RWPE2 (cell line): Measurements from ENCODE around the gene FHIT.

Experiments used
- ATAC-seq: fragments of 200-7000 bp; cut with Tn5 transposase; 3 replicates; pipeline ENCODE4 v1.9.1; 2021; ENCODE audit warnings: low read depth
- DNase-seq: peaks from one replicate; pipeline ENCODE4 v3.0.0-alpha.2; 2020; ENCODE audit warnings: low spot score
- H3K27ac ChIP-seq: fragments of 450-650 bp; 2 replicates; pipeline ENCODE4 v1.5.1; 2017; ENCODE audit warnings: mild to moderate bottlenecking; ENCODE audit not compliant: poor library complexity, severe bottlenecking
- H3K27me3 ChIP-seq: fragments of 250-450 bp; sonication (Bioruptor Pico); 2 replicates; pipeline ENCODE4 v1.5.1; 2021; ENCODE audit warnings: mild to moderate bottlenecking, moderate library complexity; ENCODE audit not compliant: insufficient read depth, poor library complexity, severe bottlenecking
- H3K36me3 ChIP-seq: fragments of 250-450 bp; sonication (Bioruptor Pico); 2 replicates; pipeline ENCODE4 v1.5.1; 2020; ENCODE audit warnings: low read depth, mild to moderate bottlenecking, moderate library complexity
- H3K4me1 ChIP-seq: fragments of 250-450 bp; sonication (Bioruptor Pico); 2 replicates; pipeline ENCODE4 v1.5.1; 2021; ENCODE audit warnings: mild to moderate bottlenecking, moderate library complexity; ENCODE audit not compliant: insufficient read depth, poor library complexity, severe bottlenecking
- H3K4me3 ChIP-seq: fragments of 250-450 bp; sonication (Bioruptor Pico); 2 replicates; pipeline ENCODE4 v1.5.1; 2021; ENCODE audit warnings: mild to moderate bottlenecking, moderate library complexity; ENCODE audit not compliant: severe bottlenecking
- H3K9me3 ChIP-seq: fragments of 250-450 bp; sonication (Bioruptor Pico); 2 replicates; pipeline ENCODE4 v1.5.1; 2021; ENCODE audit warnings: mild to moderate bottlenecking, moderate library complexity; ENCODE audit not compliant: severe bottlenecking
- CTCF ChIP-seq: fragments of 450-650 bp; IDR thresholded peaks from one replicate; pipeline ENCODE4 v1.5.1; 2017; ENCODE audit warnings: mild to moderate bottlenecking, moderate library complexity; ENCODE audit not compliant: poor library complexity, severe bottlenecking

The FHIT gene

GRCh38 chr3:61172684-61173083 lies 78.6 kb downstream of the FHIT start:
- Histone ChIP-seq H3K4me1 (no peaks in the 10 kb centered on the region), H3K9me3 (no peaks in the 10 kb centered on the region), H3K4me3 (no peak overlapping the region), H3K27ac (no peak overlapping the region), H3K36me3 (no peaks in the 10 kb centered on the region), H3K27me3 (no peaks in the 10 kb centered on the region)
- DNase-seq (no peak), ATAC-seq (no peak)
- TF ChIP-seq CTCF, result no peak

GRCh38 chr3:61172203-61172602 lies 79.0 kb downstream of the FHIT start:
- Histone ChIP-seq H3K27ac (no peak overlapping the region), H3K36me3 (no peaks in the 10 kb centered on the region), H3K27me3 (no peaks in the 10 kb centered on the region), H3K9me3 (no peaks in the 10 kb centered on the region), H3K4me3 (no peak overlapping the region), H3K4me1 (no peaks in the 10 kb centered on the region)
- ATAC-seq (no peak), DNase-seq (no peak)
- TF ChIP-seq CTCF, result no peak

DNA sequence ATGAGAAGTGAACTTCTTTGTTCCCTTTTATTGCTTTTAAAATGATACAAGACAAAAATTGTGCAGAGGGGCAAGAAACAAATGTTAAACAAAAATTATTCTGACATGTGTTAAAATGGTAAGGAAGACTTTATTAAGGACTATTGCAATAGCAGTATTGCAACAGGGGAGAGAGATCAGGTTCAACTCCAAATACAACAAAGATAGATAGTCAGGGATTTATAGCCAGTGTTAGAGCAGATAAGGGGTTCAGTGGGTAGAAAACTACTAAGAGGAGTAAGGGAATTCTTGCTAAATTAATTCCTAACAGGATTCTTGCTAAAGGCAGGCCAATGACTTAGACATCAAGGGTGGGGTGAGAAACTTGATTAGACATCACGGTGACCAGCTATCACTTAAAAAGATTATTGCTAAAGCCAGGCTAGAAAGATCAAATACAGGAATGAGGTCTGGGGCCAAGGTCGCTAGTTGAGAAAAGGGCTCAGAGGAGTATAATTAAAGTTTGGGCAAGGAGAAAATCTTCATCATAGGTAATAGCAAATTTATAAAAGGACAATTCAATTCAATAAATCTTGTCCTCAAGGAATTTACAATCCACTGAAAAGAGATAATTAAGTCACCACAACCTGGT lies 81.5 kb downstream of the FHIT start:
- no peak for TF ChIP-seq CTCF
- DNase-seq (no peak), ATAC-seq (no peak)
- no peak overlapping the region for H3K27ac ChIP-seq
- H3K4me1 ChIP-seq, result no peaks in the 10 kb centered on the region
- no peaks in the 10 kb centered on the region for H3K9me3 ChIP-seq
- no peak overlapping the region for H3K4me3 ChIP-seq
- H3K36me3 ChIP-seq, result no peaks in the 10 kb centered on the region
- H3K27me3 ChIP-seq, result no peaks in the 10 kb centered on the region

- no peak for TF ChIP-seq CTCF
- DNase-seq, result no peak
- Histone ChIP-seq H3K4me1 (no peaks in the 10 kb centered on the region), H3K27me3 (no peaks in the 10 kb centered on the region), H3K9me3 (no peaks in the 10 kb centered on the region), H3K27ac (no peak overlapping the region), H3K36me3 (no peaks in the 10 kb centered on the region), H3K4me3 (no peak overlapping the region)
- ATAC-seq, result no peak
Observed at GRCh38 chr3:61168286-61168685, 83.0 kb downstream of the FHIT start.

GRCh38 chr3:61162965-61163364 lies 88.3 kb downstream of the FHIT start:
- TF ChIP-seq CTCF, result no peak
- ATAC-seq (no peak), DNase-seq (no peak)
- Histone ChIP-seq H3K4me3 (no peak overlapping the region), H3K36me3 (no peaks in the 10 kb centered on the region), H3K4me1 (no peaks in the 10 kb centered on the region), H3K27ac (no peak overlapping the region), H3K9me3 (no peaks in the 10 kb centered on the region), H3K27me3 (no peaks in the 10 kb centered on the region)
